Activated T-cell treated with anti-CD3 and anti-CD28 coated beads for 1 hour (primary cell): ENCODE measurements around the gene KIF27.
A peak's percentile ranks its signal among the peaks of the same experiment; 100 is the strongest.
"Not testable (repeated sequence)": the region's sequence is repeated elsewhere in the genome, so short reads cannot be mapped to it uniquely, and the experiment has no call there.

Experiments
- DNase-seq: peaks from one replicate; pipeline ENCODE4 v3.0.0-alpha.2; 2020; ENCODE audit warnings: low read depth

KIF27 gene

GRCh38 chr9:83930881-83931280 lies 9.6 kb upstream of the KIF27 start:
- DNase-seq = no peak

GRCh38 chr9:83927591-83927990 lies 6.4 kb upstream of the KIF27 start:
- DNase-seq = no peak

- no peak for DNase-seq
Measured at GRCh38 chr9:83920469-83920926, 734 bp downstream of the KIF27 start.

DNA sequence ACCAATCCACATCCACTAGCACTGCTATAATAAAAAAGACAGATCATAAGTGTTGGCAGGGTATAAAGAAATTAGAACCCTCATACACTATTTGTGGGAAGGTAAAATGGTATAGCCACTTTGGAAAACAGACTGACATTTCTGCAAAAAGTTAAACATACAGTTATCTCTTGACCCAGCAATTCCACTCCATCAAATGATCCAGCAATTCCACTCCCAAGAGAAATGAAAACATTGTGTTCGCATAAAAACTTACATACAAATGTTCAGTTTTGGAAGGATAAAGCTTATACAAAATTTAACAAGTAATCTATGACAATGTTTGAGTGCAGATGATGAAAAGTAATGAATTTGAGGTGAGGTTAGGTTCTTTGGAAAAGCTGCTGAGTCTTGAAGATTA lies 2.1 kb downstream of the KIF27 start:
- no peak for DNase-seq

- DNase-seq = not testable (repeated sequence)
Measured at GRCh38 chr9:83912194-83912593, 9.0 kb downstream of the KIF27 start.

GRCh38 chr9:83906144-83906543 lies 15.1 kb downstream of the KIF27 start:
- no peak for DNase-seq

DNA sequence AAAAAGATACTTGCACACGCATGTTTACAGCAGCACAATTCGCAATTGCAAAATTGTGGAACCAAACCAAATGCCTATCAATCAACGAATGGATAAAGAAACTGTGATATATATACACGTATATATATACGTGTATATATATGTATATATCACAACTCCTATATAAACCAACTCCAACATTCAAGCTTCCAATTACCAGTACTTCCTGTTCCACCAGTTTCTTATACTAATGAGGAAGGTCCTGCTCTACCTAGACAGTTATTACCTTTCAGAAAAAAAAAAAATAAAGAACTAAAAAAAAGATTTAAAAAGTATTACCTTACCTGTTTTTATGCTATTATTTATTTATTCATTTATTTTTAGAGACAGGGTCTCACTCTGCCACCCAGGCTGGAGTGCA lies 20.6 kb downstream of the KIF27 start:
- DNase-seq = not testable (repeated sequence)

DNA sequence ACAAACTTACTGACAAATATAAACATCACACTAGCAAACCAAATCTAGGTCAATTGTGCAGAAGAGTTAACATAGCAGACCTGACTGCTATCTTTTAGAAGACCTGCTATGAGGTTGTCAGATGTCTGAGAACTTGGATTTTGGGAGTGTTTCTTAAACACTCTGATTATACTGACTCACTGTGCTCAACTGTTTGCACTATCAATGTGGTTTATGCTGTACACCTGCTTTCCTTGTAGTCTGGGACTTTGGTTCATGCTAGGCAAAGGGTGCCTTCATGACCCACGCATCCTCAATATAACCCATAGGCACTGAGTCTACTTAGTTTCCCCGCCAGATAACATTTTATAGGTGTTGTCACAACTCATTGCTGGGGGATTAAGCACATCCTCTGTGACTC lies 26.9 kb downstream of the KIF27 start:
- not testable (repeated sequence) for DNase-seq

- not testable (repeated sequence) for DNase-seq
Measured at GRCh38 chr9:83886498-83886897, 34.7 kb downstream of the KIF27 start.

- DNase-seq = not testable (repeated sequence)
Measured at GRCh38 chr9:83885559-83886240, 35.5 kb downstream of the KIF27 start.

- not testable (repeated sequence) for DNase-seq
Measured at GRCh38 chr9:83881687-83882408, 39.4 kb downstream of the KIF27 start.

DNA sequence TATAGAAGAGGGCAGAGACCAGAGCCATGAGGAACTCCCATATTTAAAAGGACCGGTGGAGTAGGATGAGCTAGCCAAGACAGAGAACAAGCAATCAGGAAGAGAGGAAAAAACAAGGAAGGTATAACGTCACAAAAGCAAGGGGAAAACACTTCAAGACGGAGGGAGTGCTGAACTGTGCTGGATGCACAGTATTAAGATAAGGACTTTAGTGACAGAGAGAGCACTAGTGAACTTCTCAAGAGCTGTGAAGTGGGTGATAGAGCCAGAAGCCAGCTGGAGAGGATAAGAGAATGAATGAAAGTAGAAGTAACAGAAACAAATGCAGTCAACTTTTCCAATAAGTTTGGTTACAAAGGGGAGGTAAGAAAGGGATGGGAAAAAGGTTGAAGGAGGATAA lies 45.7 kb downstream of the KIF27 start:
- not testable (repeated sequence) for DNase-seq

GRCh38 chr9:83849895-83850294 lies 71.3 kb downstream of the KIF27 start:
- not testable (repeated sequence) for DNase-seq

DNA sequence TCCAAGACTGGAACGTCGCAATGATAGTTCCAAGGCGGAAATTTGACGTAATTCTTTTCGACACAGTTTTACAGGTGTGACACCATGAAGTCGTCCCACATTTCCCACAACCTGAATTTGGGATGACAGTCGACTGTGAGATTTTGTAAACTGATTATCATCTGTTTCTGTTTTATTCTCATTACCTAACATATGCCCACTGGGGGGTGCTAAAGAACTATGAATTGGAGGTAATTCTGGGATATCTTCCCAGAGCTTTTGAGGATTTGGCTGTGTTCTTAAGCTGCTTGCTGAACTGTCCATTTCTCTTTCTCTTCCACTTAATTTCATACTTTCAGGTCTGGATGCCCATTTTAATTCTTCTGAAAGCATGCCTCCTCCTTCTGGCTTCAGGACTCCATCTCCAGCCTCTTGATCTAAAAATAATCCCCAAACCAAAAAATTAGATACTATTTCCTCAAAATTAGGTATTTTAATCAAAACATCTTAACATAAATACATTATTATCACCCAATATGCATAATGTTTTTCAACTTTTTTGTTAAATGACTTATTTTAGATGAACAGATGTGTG lies 84.1 kb downstream of the KIF27 start:
- not testable (repeated sequence) for DNase-seq

DNA sequence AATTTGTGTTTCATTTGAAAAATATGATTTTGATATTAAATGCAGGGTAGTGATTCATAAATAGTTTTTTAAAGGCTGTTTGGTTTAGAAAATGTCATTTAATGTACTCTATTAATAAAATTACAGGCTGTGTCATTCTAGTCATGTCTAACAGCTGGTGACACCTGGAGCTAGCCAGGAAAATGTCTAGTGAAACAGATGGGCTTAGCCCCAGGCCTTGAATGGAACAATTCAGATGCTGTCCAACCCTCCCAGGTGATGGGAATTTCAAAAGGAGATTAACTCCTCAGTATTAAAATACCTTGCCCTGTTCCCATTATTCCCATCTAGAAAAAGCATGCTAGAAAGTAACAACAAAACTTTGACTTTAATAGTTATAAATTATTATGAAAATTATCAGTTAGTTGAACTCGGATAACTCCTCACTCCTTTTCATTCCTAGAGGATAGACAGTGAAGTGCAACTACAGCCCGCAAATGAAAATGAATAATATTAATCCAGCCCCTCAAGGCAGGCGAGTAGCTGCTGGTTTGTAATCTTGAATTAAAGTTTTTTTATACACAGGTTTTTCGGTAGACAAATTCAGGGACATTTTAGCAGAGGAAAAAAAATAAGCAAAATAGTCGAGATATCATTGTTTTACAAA lies 90.7 kb downstream of the KIF27 start:
- DNase-seq = not testable (repeated sequence)

GRCh38 chr9:83824986-83825623 lies 96.1 kb downstream of the KIF27 start:
- not testable (repeated sequence) for DNase-seq

DNA sequence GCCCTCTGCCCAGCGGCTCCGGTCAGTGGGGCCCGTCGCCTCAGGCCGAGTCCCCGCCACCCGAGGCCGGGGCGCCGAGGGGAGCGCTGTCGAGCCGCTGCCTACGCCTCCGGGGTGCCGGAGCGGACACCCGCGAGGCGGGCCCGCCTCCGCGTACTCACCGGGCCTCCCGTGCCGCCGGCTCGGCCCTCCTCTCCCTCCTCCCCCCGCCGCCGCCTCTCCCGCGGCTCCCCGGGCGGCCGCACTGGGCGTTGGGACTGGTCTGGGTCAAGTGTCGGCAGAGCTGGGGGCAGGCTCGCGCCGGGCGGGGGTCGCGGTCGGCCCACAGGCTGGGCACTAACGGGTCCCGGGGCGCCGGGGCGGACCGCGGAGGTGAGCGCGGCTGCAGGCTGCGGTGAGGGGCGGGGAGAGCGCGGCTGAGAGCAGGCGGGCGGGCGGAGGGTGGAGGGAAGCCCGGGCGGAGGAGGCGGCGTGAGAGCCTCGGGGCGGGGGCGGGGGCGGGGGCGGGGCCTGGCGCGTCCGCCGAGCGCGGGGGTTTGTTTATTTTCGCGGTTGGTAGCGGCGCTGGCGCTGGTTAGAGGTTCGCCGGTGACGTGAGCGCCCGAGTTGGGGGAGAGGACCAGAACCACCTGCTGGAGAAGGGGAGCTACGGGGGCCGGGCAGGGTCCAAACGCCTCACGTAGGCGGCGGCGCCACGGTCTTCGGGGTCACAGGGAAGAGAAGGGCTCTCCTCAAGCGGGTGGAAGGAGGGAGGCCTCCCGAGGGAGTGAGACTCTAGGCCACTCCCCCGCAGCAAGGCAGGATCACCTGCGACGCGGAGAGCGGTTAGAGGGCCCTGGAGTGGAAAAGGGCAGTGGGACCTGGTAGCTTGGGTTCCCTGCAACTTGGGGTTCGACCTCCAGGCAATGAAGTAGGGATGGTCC lies 103.6 kb downstream of the KIF27 start, which contains the start of gene GKAP1:
GKAP1 (minus strand) TSS at position 414 of the 923 bp plus-strand sequence. CDS start 11,252 bp downstream, outside the sequence.
- DNase-seq = peak; percentile 73

- DNase-seq = peak; percentile 22
Measured at GRCh38 chr9:83817011-83817355, 104.2 kb downstream of the KIF27 start.

DNA sequence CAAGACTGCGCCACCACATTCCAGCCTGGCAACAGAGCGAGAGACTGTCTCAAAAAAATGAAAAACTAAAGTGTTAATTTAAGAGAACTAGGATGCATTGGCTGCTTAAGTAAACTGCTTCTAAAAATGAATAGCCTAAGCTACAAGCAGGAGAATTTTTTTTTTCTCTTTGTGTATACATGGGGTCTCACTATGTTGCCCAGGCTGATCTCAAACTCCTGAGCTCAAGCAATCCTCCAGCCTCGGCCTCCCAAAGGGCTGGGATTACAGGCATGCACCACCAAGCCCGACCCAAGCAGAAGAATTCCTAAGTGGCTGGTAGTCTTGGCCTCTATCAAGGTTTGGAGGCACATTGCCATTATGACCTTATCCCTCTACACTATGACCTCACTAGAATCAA lies 106.1 kb downstream of the KIF27 start:
- not testable (repeated sequence) for DNase-seq

DNA sequence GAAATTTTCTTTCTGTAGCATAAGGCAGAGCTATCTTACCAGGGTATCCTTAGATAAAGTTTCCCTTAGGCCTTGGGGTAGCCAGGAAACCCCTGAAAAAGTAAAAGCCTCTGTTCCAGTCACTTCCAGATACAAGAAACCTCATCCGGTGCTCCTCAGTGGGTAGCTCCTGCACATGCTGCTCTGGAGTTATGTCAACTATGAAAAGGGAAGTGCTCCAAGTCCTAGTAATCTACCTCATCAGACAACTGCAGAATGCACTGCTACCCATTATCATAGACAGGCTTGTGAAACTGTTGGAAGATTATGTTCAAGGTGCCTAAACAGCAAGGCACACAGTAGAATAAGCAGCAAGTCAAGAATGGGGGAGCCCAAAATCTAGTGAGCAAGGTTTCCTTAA lies 112.0 kb downstream of the KIF27 start:
- not testable (repeated sequence) for DNase-seq

- DNase-seq = not testable (repeated sequence)
Measured at GRCh38 chr9:83804454-83804853, 116.8 kb downstream of the KIF27 start.
